HCT116 (cell line): ENCODE data around the gene CTNND2.

ENCODE experiments used
- CEBPB ChIP-seq: IDR thresholded peaks from 2 replicates; pipeline ENCODE4 v1.6.1; 2012; ENCODE audit warnings: low read depth
- CTCF ChIP-seq, 3 experiments: fragments of 200-600 bp in 1 of 3; sonication (generic) in 1 of 3; IDR thresholded peaks in 2 of 3; conservative IDR thresholded peaks in 1 of 3; 2 replicates each; pipeline ENCODE4 v1.5.1; 2012 to 2017; ENCODE audit warnings: low read depth in 2 of 3, low read length in 2 of 3, antibody characterized with exemption in 1 of 3, borderline replicate concordance in 1 of 3, control low read depth in 1 of 3, mild to moderate bottlenecking in 1 of 3, mixed read lengths in 1 of 3, mixed run types in 1 of 3, moderate library complexity in 1 of 3; ENCODE audit not compliant: insufficient read depth in 1 of 3
- EZH2 ChIP-seq: fragments of 200-600 bp; sonication (generic); IDR thresholded peaks from 2 replicates; pipeline ENCODE4 v1.6.1; 2017; ENCODE audit warnings: antibody characterized with exemption, mixed run types
- FOSL1 ChIP-seq: IDR thresholded peaks from 2 replicates; pipeline ENCODE4 v1.6.1; 2012; ENCODE audit warnings: low read depth
- JUND ChIP-seq: IDR thresholded peaks from 2 replicates; pipeline ENCODE4 v1.6.1; 2012
- MAX ChIP-seq: IDR thresholded peaks from 2 replicates; pipeline ENCODE4 v1.6.1; 2012
- POLR2A ChIP-seq: IDR thresholded peaks from 2 replicates; pipeline ENCODE4 v1.7.0; 2011; ENCODE audit warnings: borderline replicate concordance; ENCODE audit not compliant: insufficient read depth, insufficient read length; ENCODE audit errors: extremely low read depth
- RAD21 ChIP-seq: IDR thresholded peaks from 2 replicates; pipeline ENCODE4 v1.6.1; 2012; ENCODE audit warnings: low read depth, mild to moderate bottlenecking
- SIN3A ChIP-seq: IDR thresholded peaks from 2 replicates; pipeline ENCODE4 v1.6.1; 2012; ENCODE audit warnings: low read depth
- SP1 ChIP-seq: IDR thresholded peaks from 2 replicates; pipeline ENCODE4 v1.6.1; 2012; ENCODE audit warnings: low read depth
- TCF7L2 ChIP-seq: IDR thresholded peaks from 2 replicates; pipeline ENCODE4 v1.7.0; 2011; ENCODE audit warnings: borderline replicate concordance, inconsistent platforms; ENCODE audit not compliant: insufficient read depth, insufficient read length; ENCODE audit errors: extremely low read depth
- YY1 ChIP-seq: IDR thresholded peaks from 2 replicates; pipeline ENCODE4 v1.6.1; 2011; ENCODE audit warnings: low read length, low read depth, moderate library complexity, mild to moderate bottlenecking; ENCODE audit not compliant: insufficient replicate concordance; ENCODE audit errors: extremely low read depth
- ZBTB33 ChIP-seq: IDR thresholded peaks from 2 replicates; pipeline ENCODE4 v1.6.1; 2011; ENCODE audit warnings: mild to moderate bottlenecking, low read length, moderate library complexity; ENCODE audit not compliant: insufficient replicate concordance; ENCODE audit errors: extremely low read depth

GRCh38 chr5:11026543-11026942, 877.7 kb downstream of the CTNND2 start:
- TF ChIP-seq JUND (no peak), YY1 (no peak), MAX (no peak), ZBTB33 (no peak), SP1 (no peak), CTCF (IDR thresholded peaks at IDR 0.05 in 2 of 3, conservative IDR thresholded peaks at IDR 0.05 in 1 of 3; ENCODE audit: borderline replicate concordance in 1 of 3, insufficient read depth in 1 of 3, low read depth in 2 of 3, low read length in 2 of 3) (no peak), POLR2A (no peak), TCF7L2 (no peak), EZH2 (no peak), RAD21 (no peak), FOSL1 (no peak), SIN3A (no peak), CEBPB (no peak)
